Stimulated activated CD8-positive, alpha-beta memory T cell treated with anti-CD3 and anti-CD28 coated beads, Interleukin-4, amount 100 ng/mL, for 4 hours (primary cell): Measurements from ENCODE around the gene GHRH.

Experiments
- DNase-seq, 2 donors: peaks; one replicate each; pipeline ENCODE4 v3.0.0-alpha.2; 2020; ENCODE audit warnings: low read depth in 2 of 2, low spot score in 1 of 2

GHRH gene

DNA sequence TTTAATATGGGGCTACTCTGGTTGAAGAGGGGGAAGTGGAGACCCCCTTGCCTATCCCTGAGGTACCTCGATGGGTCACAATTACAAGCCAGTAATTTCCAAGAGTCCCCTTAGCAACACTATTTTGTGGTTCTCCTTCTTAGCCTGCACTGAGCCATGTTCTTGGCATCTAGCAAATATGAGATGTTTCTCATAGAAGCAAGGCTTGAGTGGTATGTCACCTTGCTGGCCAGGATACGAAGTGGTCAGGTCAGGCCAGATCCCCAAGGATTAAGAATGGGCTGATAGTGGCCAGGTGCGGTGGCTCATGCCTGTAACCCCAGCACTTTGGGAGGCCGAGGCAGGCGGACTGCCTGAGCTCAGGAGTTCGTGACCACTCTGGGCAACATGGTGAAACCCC is 2.1 kb upstream of the GHRH start:
- no peak for DNase-seq

DNA sequence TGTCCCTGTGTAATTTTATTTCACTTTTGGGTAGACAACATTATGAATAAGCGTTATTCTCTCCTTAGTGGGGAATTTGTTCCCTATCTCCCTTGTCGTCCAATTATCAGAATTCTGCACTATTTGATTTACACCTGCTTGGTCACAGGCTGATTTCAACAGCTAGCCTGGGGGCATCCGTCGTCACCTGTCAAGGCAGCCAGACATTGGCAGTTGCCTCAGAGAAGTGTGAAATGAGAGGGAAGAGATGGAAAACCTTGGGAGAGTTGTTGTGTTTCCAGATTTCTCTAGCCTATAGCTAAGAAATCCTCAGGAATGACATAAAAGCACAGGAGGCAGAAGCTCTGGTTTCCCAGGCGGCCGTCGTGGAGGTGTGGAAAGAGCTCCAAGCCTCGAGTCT is 891 bp upstream of the GHRH start:
- DNase-seq, result no peak

DNA sequence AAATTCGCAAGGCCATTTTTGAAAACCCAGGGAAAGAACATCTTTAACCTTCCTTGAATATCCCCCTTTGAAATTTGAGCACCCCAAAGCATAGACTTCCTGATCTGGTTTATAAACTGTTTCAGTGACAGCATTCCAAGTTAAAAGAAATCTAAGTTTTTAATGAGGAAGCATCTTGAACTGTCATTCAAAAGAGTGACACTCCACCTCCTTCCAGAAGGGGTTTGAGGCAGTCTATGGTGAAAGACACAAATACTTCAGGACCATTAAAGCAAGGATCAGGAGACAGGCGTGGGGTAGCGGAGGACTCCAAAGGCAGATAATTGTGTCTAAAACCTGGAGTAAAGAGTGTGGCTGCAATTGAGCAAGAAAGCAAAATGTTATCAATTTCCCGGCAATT is 691 bp downstream of the GHRH start:
- DNase-seq, result no peak

DNA sequence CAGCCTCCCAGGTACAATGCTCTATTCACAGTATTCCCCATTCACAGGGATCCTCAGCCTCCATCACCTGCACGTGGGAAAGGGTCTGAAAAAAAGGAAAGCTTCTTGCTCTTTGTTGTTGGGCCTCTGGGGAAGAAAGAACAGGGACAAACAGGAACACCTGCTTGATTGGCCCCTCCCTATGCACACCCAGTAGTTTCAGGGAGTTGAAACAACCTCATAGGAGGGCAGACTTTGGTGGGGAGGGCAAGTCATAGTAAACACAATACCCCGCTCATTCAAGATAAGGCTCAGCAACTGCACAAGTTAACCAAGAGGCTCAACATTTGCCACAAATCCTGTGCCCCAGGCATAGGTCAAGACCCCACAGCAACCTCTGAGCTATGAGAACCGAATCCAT is 1.7 kb downstream of the GHRH start:
- no peak for DNase-seq

DNA sequence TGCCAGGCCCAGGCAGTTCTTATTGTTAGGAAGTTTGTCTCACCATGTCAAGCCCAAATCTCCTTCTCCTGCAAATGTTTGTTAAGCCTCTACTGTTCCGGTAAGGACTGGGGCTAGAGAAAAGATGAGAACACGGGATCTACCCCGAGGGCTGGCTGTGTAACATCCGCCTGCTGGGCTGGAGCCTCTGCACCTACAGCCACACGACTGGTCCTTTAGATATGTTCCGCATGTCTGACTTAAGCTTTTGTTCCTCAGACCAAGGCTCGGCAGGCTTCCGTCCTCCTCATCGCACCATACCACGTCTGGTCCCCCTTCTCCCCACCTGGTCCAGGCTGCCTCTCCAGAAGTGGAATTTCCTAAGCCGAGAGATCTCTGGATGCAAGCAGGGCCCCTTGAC is 2.6 kb downstream of the GHRH start:
- no peak for DNase-seq

DNA sequence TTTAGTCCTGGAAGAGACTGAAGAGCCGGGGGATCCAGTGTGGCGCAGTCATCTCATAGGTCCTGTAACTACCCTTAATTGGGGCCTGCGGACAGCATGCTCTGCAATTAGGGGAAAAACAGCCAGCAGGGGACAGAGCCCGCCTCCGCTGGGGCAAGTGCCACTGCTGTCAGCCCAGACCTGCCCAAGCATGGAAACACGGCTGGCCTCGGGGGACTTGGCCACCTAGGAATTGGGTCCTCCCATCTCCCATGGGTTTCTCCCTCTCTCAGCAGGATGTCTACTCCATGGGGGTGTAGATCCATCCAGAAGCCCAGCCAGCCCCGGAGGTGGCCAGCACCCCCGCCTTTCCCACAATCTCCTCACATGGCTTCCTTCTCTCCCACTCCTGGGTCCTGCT is 3.6 kb downstream of the GHRH start:
- DNase-seq, result no peak

DNA sequence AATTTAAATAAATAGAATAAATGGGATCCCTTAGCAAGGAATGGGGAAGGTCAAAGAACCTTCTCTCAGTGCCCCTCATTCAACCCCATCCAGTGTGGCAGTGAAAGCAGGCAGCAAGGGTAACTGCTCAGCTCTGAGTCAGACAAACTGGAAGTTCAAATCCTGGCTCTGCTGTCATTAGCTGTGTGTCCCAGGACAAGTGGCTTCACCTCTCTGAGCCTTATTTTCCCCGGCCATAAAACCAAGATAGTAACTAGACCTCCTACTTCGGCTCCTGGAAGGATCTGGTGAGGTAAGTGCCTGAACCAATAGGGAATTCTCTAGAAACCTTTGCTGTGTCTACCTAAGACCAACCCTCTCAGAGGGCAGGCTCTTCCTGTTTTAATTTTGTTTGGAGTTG is 4.1 kb downstream of the GHRH start:
- DNase-seq, result no peak

DNA sequence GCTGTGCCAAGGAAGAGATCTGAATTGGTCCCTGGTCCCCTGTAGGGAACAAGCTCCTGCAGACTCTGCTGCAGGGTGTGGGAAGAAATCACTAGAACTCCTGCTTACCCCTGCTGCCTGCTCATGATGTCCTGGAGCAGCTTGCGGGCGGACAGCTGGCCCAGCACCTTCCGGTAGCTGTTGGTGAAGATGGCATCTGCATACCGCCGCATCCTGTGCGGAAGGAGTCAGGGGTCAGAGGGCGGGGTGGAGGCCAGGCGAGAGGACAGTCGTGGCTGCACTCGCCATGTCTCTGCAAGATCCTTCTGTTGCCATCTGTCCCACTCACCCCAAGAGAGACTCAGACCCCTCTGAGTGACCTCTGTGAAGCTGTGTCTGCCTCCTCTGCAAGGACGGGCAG is 5.3 kb downstream of the GHRH start:
- no peak for DNase-seq

DNA sequence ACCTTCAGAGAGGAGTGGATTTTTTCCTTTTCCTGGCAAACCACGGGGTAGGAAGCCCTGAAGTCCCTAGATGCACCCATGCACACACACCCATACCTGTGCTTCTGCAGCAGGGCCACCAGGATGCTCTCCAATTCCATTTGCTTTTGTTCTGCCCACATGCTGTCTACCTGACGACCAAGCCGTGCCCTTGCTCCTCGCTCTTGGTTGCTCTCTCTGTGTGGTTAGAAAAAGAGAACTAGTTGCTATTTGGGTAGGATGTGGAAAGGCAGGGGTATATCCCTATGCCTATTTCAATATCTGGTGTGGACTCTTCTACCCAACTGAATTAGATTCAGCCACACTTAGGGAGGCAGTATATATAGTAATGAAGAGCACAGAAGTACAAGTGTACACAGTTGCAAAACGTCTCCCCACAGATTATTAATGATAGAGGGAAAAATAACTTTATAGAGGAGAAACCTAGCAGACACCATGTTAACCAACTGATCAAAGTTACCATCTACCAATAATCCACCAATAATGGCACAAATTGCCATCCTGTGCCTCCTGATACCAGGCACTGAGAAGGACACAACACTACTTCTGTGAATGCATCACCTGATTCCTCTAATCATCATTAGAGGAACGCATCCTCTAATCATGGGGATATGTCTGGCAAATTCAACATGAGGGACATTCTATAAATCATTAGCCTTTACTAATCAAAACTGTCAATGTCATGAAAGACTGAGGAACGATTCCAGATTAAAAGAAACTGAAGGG is 7.3 kb downstream of the GHRH start:
- DNase-seq, result no peak

DNA sequence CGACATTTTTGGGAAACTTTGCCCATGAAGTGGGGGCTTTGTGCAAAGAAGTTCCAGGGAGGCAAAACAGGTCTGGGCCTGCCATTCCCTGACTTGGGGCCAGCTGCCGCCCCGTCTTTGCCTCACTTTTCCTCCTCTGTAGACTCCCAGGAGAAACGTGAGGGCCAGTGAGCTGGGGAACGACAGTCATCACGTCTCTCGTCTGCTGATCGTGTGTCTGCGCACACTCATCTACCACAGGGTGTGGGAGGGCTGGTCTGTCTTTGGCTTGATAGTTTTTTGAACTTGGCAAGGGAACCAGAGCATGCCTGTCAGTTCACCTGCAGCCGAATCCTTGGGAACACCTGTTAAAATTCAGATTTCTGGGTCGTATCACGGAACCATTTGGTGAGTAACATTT is 8.5 kb downstream of the GHRH start:
- DNase-seq, result no peak

DNA sequence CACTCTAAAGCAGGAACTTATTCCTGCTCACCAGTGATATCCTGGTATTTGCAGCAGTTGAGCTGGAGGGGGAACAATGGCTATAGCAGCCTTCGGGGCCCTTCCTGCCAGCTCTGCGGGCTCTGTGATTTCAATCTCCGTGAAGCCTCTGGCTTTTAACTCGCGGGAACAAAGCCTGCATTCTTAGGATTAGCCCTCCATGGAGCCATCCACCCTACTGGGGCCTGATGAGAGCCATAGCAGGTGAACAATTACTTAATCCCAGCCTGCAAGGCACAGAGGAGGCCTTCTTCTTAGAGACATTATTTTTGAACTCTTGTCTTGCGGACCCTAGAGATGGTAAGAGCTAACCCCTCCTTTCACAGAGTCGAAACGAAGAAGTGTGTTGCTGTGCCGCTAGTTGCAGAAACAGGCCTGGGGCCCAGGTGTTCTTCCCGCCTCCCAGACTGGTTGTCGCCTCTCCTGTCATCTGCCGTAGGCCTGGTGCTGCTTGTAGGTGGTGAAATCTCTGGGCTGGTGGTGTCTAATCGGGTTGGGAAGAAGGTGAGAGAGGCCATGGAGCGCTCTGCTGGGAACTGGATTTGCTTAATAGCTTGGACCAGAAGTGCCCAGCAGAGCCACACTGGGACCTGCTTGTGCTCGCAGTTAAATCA is 9.7 kb downstream of the GHRH start:
- no peak for DNase-seq

DNA sequence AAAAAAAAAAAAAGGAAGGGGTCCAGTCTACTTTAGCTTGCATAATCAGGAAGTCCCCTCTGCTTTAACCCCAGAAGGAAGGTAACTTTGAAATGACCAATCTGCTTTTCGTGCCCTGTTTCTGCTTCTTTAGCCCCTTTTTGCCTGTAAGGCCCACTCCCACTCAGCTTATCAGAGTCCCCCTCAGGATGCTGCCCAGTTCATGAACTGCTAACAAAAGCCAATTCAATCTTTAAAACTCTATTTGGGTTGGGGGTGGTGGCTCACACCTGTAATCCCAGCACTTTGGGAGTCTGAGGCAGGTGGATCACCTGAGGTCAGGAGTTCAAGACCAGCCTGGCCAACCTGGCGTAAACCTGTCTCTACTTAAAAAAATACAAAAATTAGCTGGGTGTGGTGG is 12.3 kb downstream of the GHRH start:
- no peak for DNase-seq

DNA sequence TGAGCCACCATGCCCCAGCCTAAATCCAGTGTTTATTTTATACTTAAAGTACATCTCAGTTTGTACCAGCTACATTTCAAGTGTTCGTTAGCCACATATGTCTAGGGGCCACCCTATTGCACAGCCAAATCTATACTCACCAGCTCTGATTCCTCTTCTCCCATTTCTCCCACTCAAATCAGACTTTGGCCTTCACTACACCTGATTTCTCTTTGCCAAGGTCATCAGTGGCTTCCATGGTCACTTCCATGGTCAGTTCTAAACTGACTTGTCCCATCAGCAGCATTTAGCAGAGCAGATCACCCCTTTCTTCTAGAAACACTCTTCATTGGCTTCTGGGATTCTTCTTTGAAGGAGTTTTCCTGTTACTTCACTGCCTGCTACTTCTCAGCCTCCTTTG is 14.1 kb downstream of the GHRH start:
- no peak for DNase-seq

DNA sequence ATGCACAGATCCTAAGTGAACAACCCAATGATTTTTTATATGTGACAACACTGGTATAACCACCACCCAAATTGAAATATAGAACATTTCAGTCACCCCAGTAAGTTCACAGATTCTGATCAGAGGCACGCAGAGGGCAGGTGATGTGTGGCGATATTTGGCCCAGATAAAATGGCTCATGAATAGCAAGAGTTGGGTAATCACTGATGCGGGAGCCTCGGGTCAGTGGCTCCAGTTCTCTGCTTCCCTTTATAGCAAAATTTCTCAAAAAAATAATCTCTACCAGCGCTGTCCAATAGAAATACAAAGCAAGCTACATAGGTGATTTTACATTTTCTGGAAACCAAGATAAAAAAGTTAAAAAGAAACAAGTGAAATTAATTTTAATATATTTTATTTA is 14.9 kb downstream of the GHRH start:
- no peak for DNase-seq

DNA sequence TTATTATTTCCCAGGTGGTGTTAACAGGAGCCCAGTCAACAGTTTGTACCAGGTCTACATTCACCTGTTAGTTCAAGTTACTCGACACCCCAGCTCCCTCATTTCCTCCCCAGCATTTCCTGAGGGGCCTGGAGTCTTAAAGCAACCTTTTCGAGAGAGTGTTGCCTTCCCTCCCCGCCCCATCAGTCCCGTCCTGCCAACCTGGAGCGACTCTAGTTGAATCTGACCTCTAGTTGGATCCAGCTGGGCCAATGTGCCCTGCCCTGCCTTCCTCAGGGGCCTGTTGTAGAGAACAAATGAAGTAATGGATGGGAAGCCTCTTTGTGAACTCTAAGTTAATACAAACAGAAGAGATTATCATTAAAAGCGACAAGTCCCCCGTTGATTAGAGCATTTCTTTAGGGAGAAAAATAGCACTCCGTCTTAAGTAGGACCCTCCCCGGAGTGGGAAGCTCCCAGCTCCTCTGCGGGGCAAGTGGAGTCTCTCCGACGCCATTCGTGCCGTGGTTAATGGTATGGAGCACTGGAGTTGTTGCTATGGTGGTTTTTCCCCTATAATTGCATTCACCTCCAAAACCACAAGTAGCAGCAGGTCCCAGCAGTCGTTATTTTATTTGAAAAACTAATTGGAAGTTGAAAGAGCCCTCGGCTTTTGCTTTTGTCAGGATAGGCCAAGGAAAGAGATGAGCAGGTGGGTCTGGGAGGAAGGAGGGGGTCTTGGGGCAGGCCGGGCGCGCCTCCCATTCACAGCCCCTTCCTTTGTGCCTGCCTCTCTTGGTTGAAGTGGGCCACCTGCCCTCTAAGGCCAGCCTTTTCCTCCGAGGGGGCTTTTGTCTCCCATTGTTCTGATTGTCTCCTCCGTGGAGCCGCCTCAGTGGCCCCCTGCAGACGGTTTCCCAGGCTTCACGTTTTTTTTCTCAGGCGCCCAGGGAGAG is 16.1 kb downstream of the GHRH start:
- DNase-seq, result no peak

DNA sequence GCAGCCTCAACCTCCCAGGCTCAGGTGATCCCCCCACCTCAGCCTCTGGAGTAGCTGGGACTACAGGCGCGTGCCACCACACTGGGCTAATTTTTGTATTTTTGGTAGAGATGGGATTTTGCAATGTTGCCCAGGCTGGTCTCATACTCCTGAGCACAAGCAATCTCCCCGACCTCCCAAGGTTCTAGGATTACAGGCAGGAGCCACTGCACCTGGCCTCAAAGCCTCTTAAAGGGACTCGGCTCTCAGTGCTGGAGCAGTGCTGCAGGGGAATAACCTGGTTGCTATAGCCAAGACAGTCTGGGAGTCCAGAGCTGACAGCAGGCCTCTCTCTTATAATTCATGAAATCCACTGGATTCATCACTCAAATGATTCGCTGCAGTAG is 17.0 kb downstream of the GHRH start:
- DNase-seq, result no peak

DNA sequence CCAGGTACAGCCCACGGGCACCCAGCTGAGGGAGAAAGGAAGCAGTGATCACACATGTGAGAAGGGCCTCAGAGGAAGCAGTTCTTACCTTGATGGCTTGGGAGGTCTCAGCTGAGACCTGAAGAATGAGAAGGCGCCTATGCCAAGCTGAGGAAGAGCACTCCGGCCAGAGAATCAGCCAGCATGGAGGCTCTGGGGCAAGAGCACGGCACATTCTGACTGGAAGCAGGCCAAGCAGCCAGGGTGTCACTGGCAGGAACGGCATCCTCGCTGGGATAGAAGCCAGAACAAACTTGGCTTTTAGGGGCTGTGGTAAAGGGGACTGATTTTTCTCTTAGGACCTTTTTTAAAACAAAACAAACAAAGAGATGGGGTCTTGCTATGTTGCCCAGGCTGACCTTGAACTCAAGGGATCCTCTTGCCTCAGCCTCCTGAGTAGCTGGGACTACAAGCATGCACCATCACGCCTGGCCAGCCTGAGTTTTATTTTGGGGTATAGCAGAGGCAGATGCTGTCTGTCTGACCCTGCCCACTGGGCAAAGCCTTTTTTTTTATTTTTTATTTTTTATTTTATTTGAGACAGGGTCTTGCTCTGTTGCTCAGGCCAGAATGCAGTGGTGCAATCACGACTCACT is 17.6 kb downstream of the GHRH start:
- DNase-seq, result no peak

DNA sequence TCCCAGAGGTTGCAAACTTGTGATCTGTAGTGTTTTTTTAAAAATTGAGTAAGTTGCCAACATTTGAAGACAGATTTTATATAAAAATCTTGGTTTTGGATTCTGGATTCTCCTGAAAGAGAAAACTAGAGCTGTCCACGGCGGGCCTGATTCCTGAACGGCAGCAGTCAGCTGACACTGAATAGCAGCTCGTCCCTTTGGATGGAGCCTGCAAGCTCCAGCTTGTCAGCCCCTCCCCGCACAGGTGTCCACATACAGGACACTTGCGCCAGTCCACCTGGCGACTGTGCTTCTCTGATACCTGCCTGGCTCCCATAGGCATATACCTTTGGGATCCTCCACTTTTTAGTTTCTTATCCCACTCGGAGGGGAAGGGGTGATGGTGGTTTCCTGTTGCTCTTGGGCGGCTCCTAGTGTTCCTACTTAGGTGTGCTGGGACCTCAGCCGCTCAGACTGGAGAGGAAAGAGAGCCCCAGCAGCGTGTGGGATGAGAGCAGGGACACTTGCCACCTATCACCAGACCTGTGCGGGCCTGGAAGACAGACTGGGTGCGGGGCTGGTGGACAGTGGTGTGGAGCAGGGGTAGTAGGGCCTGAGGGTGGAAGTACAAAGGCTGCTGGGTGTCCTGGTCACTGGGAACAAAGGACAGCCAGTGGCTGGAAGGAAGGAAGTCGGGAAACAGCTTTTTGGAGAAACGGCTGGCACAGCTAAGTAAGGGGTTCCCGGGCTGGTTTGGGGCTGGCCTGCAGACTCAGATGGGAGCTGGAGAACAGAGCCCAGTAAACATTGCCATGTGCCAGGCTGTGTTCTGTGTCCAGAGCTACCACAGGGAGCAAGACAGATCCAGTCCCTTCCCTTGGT is 18.3 kb downstream of the GHRH start:
- no peak for DNase-seq

DNA sequence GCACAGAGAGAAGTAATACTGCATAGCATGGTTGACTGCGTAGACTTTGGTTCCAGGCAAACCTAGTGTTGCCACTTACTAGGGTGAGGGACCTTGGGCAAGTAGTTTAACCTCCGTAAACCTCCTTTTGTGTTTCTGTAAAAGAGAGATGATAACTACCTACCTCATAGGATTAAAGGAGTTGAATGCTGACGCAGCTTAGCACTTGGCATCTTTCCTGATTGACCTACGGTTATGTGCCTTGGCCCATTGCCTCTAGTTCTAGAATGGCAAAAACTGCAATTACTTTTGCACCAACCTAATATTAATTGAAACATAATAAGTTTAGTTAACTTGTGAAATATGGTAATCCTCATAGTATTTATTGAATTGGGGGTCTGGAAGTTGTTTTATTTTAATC is 19.1 kb downstream of the GHRH start:
- no peak for DNase-seq

DNA sequence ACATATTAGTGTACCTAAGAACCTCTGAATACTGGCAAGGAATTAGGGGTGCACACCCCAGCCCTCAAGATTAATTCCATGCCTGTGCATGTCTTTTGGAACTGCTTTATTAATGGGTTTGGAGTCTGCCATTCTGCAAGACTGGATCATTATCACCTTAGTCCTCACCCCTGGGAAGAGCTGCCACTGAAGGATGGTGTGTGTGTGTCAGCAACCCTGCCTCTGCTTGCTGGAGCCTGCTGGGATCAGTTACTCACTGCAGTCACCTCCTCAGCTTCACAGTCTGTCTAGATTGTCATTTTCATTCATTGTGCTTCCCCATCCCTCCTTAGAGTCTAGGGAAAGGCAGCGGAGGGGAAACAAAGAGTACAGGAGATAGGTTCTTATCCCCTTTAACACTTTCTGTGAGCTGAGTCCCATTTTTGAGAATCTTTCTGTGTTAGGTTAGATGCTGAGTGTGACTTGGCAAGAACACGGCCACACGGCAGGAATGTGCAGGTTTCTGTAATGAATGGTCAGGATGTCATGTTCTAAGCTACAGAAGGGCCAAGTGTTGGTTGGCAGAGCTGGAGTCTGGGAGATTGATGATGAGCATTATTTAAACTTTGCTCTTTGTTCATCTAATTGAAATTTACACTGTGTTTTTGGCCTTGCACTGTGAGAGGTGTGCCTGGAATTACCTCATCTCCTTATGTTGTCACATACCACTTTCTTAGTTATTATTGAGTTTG is 21.1 kb downstream of the GHRH start:
- DNase-seq, result no peak
